Astrocyte (in vitro differentiated cells and primary cell): Measurements from ENCODE around the gene SFSWAP.

ENCODE experiments used
- CTCF ChIP-seq: IDR thresholded peaks from 2 replicates; pipeline ENCODE4 v1.5.1; 2011; ENCODE audit warnings: low read depth, mild to moderate bottlenecking, inconsistent platforms, low read length, moderate library complexity; ENCODE audit not compliant: insufficient read depth
- EZH2 ChIP-seq: IDR thresholded peaks from 2 replicates; pipeline ENCODE4 v1.6.1; 2012; ENCODE audit warnings: mild to moderate bottlenecking, low read length, inconsistent platforms; ENCODE audit not compliant: insufficient read depth

- TF ChIP-seq CTCF: no peak
- no peak for TF ChIP-seq EZH2
Observed at GRCh38 chr12:131714759-131715158, 3.9 kb downstream of the SFSWAP start.
